ENCODE data around the gene MYO5B. TPM values are rescaled to one million over a fixed set of nuclear protein-coding genes. Genes with fewer than 3 reads are reported as not detected.

Gene MYO5B
- total RNA-seq, 1 donor from 2014 or later, result 1.5 TPM

- DNase-seq (ENCODE audit: low spot score), result peak; percentile 17
- Mint-ChIP-seq H3K4me1 (ENCODE audit: unreplicated experiment) (no peaks in the 10 kb centered on the region), H3K9me3 (ENCODE audit: unreplicated experiment) (no peaks in the 10 kb centered on the region)
Observed at GRCh38 chr18:50218432-50219197, 23.7 kb upstream of the MYO5B start.

DNA sequence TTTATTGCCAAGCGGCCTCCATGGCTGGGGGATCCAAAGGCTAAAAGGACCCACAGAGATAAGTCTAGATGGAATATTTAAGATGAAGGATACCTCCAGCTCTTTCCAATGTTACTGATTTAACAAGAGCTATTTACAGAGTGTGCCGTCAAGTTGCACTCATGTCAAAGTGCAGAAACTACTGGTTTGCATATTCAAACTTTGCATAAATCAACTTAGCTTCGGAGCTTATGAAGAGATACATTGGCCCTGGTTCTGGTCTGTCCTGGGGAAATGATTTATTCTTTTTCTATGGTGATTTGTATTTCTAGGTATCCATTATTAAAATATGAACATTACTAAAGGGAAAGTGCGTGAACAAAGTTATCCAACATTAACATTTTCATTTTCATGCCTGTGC is 14.4 kb upstream of the MYO5B start:
- H3K36me3 Mint-ChIP-seq (ENCODE audit: low read depth, unreplicated experiment), result no peaks in the 10 kb centered on the region
- no peak for DNase-seq (ENCODE audit: low spot score)
- H3K4me3 Mint-ChIP-seq (ENCODE audit: unreplicated experiment), result no peak overlapping the region
- TF ChIP-seq CTCF (IDR thresholded peaks at IDR 0.05; ENCODE audit: unreplicated experiment), result no peak
- H3K27me3 Mint-ChIP-seq (ENCODE audit: unreplicated experiment), result peaks cover 6% of the 10 kb centered on the region
- H3K9me3 Mint-ChIP-seq (ENCODE audit: unreplicated experiment), result no peaks in the 10 kb centered on the region
- H3K27ac Mint-ChIP-seq (ENCODE audit: unreplicated experiment), result no peak overlapping the region
- no peaks in the 10 kb centered on the region for H3K4me1 Mint-ChIP-seq (ENCODE audit: unreplicated experiment)

More at GRCh38 chr18:50218432-50219197, 23.7 kb upstream of the MYO5B start:
- no peak overlapping the region for H3K27ac Mint-ChIP-seq (ENCODE audit: unreplicated experiment)
- TF ChIP-seq CTCF (IDR thresholded peaks at IDR 0.05; ENCODE audit: unreplicated experiment), result peak; percentile 19
- peaks cover 3% of the 10 kb centered on the region for H3K36me3 Mint-ChIP-seq (ENCODE audit: low read depth, unreplicated experiment)
- peaks cover 6% of the 10 kb centered on the region for H3K27me3 Mint-ChIP-seq (ENCODE audit: unreplicated experiment)
- no peak overlapping the region for H3K4me3 Mint-ChIP-seq (ENCODE audit: unreplicated experiment)

- Mint-ChIP-seq H3K4me1 (ENCODE audit: unreplicated experiment) (no peaks in the 10 kb centered on the region), H3K36me3 (ENCODE audit: low read depth, unreplicated experiment) (no peaks in the 10 kb centered on the region), H3K27ac (ENCODE audit: unreplicated experiment) (no peak overlapping the region), H3K4me3 (ENCODE audit: unreplicated experiment) (no peak overlapping the region), H3K9me3 (ENCODE audit: unreplicated experiment) (no peaks in the 10 kb centered on the region), H3K27me3 (ENCODE audit: unreplicated experiment) (peaks cover 3% of the 10 kb centered on the region)
- DNase-seq (ENCODE audit: low spot score), result no peak
- TF ChIP-seq CTCF (IDR thresholded peaks at IDR 0.05; ENCODE audit: unreplicated experiment), result no peak
Observed at GRCh38 chr18:50207722-50208121, 12.8 kb upstream of the MYO5B start.

- DNase-seq (ENCODE audit: low spot score), result peak; percentile 64
- peak; percentile 66 for TF ChIP-seq CTCF (IDR thresholded peaks at IDR 0.05; ENCODE audit: unreplicated experiment)
- H3K27me3 Mint-ChIP-seq (ENCODE audit: unreplicated experiment), result no peaks in the 10 kb centered on the region
- no peak overlapping the region for H3K27ac Mint-ChIP-seq (ENCODE audit: unreplicated experiment)
- H3K4me3 Mint-ChIP-seq (ENCODE audit: unreplicated experiment), result no peak overlapping the region
- H3K9me3 Mint-ChIP-seq (ENCODE audit: unreplicated experiment), result no peaks in the 10 kb centered on the region
- H3K36me3 Mint-ChIP-seq (ENCODE audit: low read depth, unreplicated experiment), result no peaks in the 10 kb centered on the region
- no peaks in the 10 kb centered on the region for H3K4me1 Mint-ChIP-seq (ENCODE audit: unreplicated experiment)
Observed at GRCh38 chr18:50203801-50204604, 9.1 kb upstream of the MYO5B start.
